ENCODE measurements around the gene ENTPD2.
"Not testable (repeated sequence)": the region's sequence is repeated elsewhere in the genome, so short reads cannot be mapped to it uniquely, and the experiment has no call there.

DNA sequence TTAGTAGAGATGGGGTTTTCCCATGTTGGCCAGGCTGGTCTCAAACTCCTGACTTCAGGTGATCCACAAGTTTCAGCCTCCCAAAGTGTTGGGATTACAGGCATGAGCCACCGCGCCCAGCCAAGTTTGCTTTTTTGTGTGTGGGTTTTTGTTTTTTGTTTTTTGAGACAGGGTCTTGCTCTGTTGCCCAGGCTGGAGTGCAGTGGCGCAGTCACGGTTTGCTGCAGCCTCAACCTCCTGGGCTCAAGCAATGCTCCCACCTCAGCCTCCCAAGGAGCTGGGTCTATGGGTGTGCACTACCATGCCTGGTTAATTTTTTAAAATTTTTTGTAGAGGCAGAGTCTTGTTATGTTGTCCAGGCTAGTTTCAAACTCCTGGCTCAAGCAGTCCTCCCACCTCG lies 20.4 kb downstream of the ENTPD2 start:
- TF ChIP-seq, protein P1, sequence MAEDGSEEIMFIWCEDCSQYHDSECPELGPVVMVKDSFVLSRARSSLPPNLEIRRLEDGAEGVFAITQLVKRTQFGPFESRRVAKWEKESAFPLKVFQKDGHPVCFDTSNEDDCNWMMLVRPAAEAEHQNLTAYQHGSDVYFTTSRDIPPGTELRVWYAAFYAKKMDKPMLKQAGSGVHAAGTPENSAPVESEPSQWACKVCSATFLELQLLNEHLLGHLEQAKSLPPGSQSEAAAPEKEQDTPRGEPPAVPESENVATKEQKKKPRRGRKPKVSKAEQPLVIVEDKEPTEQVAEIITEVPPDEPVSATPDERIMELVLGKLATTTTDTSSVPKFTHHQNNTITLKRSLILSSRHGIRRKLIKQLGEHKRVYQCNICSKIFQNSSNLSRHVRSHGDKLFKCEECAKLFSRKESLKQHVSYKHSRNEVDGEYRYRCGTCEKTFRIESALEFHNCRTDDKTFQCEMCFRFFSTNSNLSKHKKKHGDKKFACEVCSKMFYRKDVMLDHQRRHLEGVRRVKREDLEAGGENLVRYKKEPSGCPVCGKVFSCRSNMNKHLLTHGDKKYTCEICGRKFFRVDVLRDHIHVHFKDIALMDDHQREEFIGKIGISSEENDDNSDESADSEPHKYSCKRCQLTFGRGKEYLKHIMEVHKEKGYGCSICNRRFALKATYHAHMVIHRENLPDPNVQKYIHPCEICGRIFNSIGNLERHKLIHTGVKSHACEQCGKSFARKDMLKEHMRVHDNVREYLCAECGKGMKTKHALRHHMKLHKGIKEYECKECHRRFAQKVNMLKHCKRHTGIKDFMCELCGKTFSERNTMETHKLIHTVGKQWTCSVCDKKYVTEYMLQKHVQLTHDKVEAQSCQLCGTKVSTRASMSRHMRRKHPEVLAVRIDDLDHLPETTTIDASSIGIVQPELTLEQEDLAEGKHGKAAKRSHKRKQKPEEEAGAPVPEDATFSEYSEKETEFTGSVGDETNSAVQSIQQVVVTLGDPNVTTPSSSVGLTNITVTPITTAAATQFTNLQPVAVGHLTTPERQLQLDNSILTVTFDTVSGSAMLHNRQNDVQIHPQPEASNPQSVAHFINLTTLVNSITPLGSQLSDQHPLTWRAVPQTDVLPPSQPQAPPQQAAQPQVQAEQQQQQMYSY (CRISPR knock-in tag; IDR thresholded peaks at IDR 0.05), result not testable (repeated sequence)
- TF ChIP-seq NR2C2 (IDR thresholded peaks at IDR 0.05; ENCODE audit: borderline replicate concordance, control insufficient read depth, insufficient read length, low read depth); EP300 (IDR thresholded peaks at IDR 0.05; ENCODE audit: borderline replicate concordance in 1 of 2, control insufficient read depth in 1 of 2, low read depth in 2 of 2, low read length in 2 of 2); BCLAF1 (IDR thresholded peaks at IDR 0.05); SP1 (IDR thresholded peaks at IDR 0.05; ENCODE audit: low read depth, low read length); SMC3 (IDR thresholded peaks at IDR 0.05; ENCODE audit: borderline replicate concordance, low read length); EZH2 (IDR thresholded peaks at IDR 0.05; ENCODE audit: borderline replicate concordance, control insufficient read depth, low read depth, low read length); CREM (IDR thresholded peaks at IDR 0.05; ENCODE audit: low read depth); SIN3A (IDR thresholded peaks at IDR 0.05; ENCODE audit: low read depth, low read length): not testable (repeated sequence)
- TF ChIP-seq, protein P2, sequence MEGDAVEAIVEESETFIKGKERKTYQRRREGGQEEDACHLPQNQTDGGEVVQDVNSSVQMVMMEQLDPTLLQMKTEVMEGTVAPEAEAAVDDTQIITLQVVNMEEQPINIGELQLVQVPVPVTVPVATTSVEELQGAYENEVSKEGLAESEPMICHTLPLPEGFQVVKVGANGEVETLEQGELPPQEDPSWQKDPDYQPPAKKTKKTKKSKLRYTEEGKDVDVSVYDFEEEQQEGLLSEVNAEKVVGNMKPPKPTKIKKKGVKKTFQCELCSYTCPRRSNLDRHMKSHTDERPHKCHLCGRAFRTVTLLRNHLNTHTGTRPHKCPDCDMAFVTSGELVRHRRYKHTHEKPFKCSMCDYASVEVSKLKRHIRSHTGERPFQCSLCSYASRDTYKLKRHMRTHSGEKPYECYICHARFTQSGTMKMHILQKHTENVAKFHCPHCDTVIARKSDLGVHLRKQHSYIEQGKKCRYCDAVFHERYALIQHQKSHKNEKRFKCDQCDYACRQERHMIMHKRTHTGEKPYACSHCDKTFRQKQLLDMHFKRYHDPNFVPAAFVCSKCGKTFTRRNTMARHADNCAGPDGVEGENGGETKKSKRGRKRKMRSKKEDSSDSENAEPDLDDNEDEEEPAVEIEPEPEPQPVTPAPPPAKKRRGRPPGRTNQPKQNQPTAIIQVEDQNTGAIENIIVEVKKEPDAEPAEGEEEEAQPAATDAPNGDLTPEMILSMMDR (IDR thresholded peaks at IDR 0.05 in 2 of 3, conservative IDR thresholded peaks at IDR 0.05 in 1 of 3; ENCODE audit: control insufficient read depth in 2 of 3, extremely low read depth in 1 of 3, insufficient read depth in 1 of 3, low read depth in 3 of 3, low read length in 3 of 3), result not testable (repeated sequence)
- TF ChIP-seq, protein P3, sequence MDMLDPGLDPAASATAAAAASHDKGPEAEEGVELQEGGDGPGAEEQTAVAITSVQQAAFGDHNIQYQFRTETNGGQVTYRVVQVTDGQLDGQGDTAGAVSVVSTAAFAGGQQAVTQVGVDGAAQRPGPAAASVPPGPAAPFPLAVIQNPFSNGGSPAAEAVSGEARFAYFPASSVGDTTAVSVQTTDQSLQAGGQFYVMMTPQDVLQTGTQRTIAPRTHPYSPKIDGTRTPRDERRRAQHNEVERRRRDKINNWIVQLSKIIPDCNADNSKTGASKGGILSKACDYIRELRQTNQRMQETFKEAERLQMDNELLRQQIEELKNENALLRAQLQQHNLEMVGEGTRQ (IDR thresholded peaks at IDR 0.05; ENCODE audit: borderline replicate concordance, low read depth, low read length), result not testable (repeated sequence)
- TF ChIP-seq, protein P4, sequence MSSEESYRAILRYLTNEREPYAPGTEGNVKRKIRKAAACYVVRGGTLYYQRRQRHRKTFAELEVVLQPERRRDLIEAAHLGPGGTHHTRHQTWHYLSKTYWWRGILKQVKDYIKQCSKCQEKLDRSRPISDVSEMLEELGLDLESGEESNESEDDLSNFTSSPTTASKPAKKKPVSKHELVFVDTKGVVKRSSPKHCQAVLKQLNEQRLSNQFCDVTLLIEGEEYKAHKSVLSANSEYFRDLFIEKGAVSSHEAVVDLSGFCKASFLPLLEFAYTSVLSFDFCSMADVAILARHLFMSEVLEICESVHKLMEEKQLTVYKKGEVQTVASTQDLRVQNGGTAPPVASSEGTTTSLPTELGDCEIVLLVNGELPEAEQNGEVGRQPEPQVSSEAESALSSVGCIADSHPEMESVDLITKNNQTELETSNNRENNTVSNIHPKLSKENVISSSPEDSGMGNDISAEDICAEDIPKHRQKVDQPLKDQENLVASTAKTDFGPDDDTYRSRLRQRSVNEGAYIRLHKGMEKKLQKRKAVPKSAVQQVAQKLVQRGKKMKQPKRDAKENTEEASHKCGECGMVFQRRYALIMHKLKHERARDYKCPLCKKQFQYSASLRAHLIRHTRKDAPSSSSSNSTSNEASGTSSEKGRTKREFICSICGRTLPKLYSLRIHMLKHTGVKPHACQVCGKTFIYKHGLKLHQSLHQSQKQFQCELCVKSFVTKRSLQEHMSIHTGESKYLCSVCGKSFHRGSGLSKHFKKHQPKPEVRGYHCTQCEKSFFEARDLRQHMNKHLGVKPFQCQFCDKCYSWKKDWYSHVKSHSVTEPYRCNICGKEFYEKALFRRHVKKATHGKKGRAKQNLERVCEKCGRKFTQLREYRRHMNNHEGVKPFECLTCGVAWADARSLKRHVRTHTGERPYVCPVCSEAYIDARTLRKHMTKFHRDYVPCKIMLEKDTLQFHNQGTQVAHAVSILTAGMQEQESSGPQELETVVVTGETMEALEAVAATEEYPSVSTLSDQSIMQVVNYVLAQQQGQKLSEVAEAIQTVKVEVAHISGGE (CRISPR knock-in tag; IDR thresholded peaks at IDR 0.05), result not testable (repeated sequence)
